Natural killer cell (primary cell): ENCODE measurements around the gene SP4. TPM values are rescaled to one million over a fixed set of nuclear protein-coding genes. Genes with fewer than 3 reads are reported as not detected.

ENCODE experiments used
- ATAC-seq, 3 donors: fragments of 150-1000 bp in 2 of 3; fragments of 200-7000 bp in 1 of 3; cut with Tn5 transposase; 1 replicate in 1 of 3; 2 replicates in 2 of 3; pipeline ENCODE4 v1.10.0; 2021; ENCODE audit warnings: mild to moderate bottlenecking in 2 of 3, moderate library complexity in 2 of 3
- DNase-seq, 2 donors: peaks; one replicate each; pipeline versions ENCODE4 v3.0.0 to v3.0.0-alpha.2; 2013 to 2021; ENCODE audit warnings: mixed read lengths in 1 of 2
- H3K27ac ChIP-seq: one replicate; pipeline ENCODE4 v1.5.1; 2013; ENCODE audit warnings: mild to moderate bottlenecking, low read length
- H3K27me3 ChIP-seq: one replicate; pipeline ENCODE4 v1.6.1; 2013; ENCODE audit warnings: low read length; ENCODE audit not compliant: control insufficient read depth, insufficient read depth
- H3K36me3 ChIP-seq: one replicate; pipeline ENCODE4 v1.6.1; 2013; ENCODE audit warnings: low read length; ENCODE audit not compliant: control insufficient read depth, insufficient read depth
- H3K4me1 ChIP-seq: one replicate; pipeline ENCODE4 v1.6.1; 2013; ENCODE audit warnings: low read length; ENCODE audit not compliant: control insufficient read depth, insufficient read depth
- H3K4me3 ChIP-seq: one replicate; pipeline ENCODE4 v1.5.1; 2013; ENCODE audit warnings: low read length
- H3K9me3 ChIP-seq: one replicate; pipeline ENCODE4 v1.6.1; 2013; ENCODE audit warnings: low read length; ENCODE audit not compliant: control insufficient read depth, insufficient read depth
- H3K27ac Mint-ChIP-seq, 2 donors: one replicate each; pipeline ENCODE4 v1.8.0; 2022; ENCODE audit warnings: mild to moderate bottlenecking in 2 of 2, mixed read lengths in 2 of 2, moderate library complexity in 1 of 2
- H3K27me3 Mint-ChIP-seq, 2 donors: one replicate each; pipeline ENCODE4 v1.8.0; 2022; ENCODE audit warnings: low read depth in 2 of 2, mixed read lengths in 2 of 2
- H3K36me3 Mint-ChIP-seq: one replicate; pipeline ENCODE4 v1.8.0; 2022; ENCODE audit warnings: mixed read lengths
- H3K4me1 Mint-ChIP-seq, 2 donors: one replicate each; pipeline ENCODE4 v1.8.0; 2022; ENCODE audit warnings: mixed read lengths in 2 of 2
- H3K4me3 Mint-ChIP-seq: one replicate; pipeline ENCODE4 v1.8.0; 2022; ENCODE audit warnings: mild to moderate bottlenecking, moderate library complexity, mixed read lengths
- H3K9me3 Mint-ChIP-seq, 2 donors: one replicate each; pipeline ENCODE4 v1.8.0; 2022; ENCODE audit warnings: mixed read lengths in 2 of 2
- WGBS: methylation state at CpG from one replicate; pipeline ENCODE4 v1.1.7; 2013; ENCODE audit warnings: missing lambda C conversion rate; ENCODE audit not compliant: insufficient coverage; 5-methylcytosine and 5-hydroxymethylcytosine counted together
- intact Hi-C: fragments of 100-400 bp; cut with micrococcal nuclease; formaldehyde crosslinking; loops from one replicate; pipeline ENCODE4 v1.14.2; 2022
- total RNA-seq, 4 donors: library from RNA; stranded (reverse); fragments of 120-200 nt in 1 of 4; gene quantifications; one replicate each; pipeline versions ENCODE4 v1.2.3 to v1.2.4, GENCODE V29; 2013 to 2022
- TF ChIP-seq, protein P1 (sequence below): fragments of 200-600 bp; IDR thresholded peaks from one replicate; pipeline ENCODE4 v1.8.0; 2022; ENCODE audit warnings: antibody characterized with exemption

The SP4 gene
- total RNA-seq, 3 donors from 2014 or later (not counting 1 experiment from before 2014, with no cell fraction given): 38.8 to 49.6 (median 44.5) TPM

GRCh38 chr7:21401944-21402343 lies 25.9 kb upstream of the SP4 start:
- H3K36me3 ChIP-seq: no peaks in the 10 kb centered on the region
- H3K27ac ChIP-seq: no peak overlapping the region
- no peak overlapping the region for H3K27ac Mint-ChIP-seq
- no peaks in the 10 kb centered on the region for H3K27me3 ChIP-seq
- TF ChIP-seq, protein P1, sequence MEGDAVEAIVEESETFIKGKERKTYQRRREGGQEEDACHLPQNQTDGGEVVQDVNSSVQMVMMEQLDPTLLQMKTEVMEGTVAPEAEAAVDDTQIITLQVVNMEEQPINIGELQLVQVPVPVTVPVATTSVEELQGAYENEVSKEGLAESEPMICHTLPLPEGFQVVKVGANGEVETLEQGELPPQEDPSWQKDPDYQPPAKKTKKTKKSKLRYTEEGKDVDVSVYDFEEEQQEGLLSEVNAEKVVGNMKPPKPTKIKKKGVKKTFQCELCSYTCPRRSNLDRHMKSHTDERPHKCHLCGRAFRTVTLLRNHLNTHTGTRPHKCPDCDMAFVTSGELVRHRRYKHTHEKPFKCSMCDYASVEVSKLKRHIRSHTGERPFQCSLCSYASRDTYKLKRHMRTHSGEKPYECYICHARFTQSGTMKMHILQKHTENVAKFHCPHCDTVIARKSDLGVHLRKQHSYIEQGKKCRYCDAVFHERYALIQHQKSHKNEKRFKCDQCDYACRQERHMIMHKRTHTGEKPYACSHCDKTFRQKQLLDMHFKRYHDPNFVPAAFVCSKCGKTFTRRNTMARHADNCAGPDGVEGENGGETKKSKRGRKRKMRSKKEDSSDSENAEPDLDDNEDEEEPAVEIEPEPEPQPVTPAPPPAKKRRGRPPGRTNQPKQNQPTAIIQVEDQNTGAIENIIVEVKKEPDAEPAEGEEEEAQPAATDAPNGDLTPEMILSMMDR: no peak
- H3K4me3 ChIP-seq: no peak overlapping the region
- peaks cover 2 to 5% of the 10 kb centered on the region in 2 donors for H3K9me3 Mint-ChIP-seq
- DNase-seq: no peak
- H3K36me3 Mint-ChIP-seq: no peaks in the 10 kb centered on the region
- no peaks in the 10 kb centered on the region for H3K27me3 Mint-ChIP-seq
- no peak overlapping the region for H3K4me3 Mint-ChIP-seq
- intact Hi-C loops: no loop called here
- peaks cover 0 to 10% of the 10 kb centered on the region in 2 donors for H3K4me1 Mint-ChIP-seq
- ATAC-seq: no peak
- no peaks in the 10 kb centered on the region for H3K9me3 ChIP-seq
- H3K4me1 ChIP-seq: no peaks in the 10 kb centered on the region
- 96% methylated on average over 4 of the region's 5 CpGs for WGBS

DNA sequence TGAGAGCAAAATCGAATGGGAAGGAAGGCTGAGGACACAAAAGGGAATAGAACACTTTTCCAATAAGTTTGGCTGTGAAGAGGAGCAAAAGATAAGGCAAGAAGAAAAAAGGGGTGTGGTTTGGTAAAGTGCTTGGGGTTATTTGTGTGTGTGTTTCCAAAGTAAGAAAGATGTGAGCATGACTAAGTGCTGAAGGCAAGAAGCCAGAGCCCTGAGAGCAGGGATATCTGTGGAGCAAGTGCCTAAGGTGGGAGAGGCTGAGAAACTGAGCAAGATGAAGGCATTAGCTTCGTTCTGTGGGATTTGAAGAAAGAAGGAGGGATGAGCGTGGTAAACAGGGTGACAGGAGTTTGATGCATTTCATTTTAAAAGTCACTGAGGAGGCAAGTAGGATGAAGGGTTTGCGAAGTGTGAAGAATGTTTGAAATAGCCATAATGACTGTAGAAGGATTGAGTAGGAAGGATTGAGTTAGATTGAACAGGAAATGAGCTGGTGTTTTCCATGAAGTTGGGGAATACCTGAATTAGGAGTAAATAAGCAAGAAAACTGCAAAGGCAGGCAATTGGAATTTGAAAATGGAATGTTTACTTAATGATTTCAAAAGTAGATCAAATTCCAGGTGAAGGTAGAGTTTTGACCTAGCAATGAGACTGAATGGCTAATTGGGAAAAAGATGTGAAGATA lies 19.9 kb upstream of the SP4 start:
- TF ChIP-seq, protein P1: no peak
- peaks cover 14% of the 10 kb centered on the region for H3K4me1 ChIP-seq
- no peak overlapping the region for H3K4me3 ChIP-seq
- Mint-ChIP-seq H3K27ac (no peak overlapping the region), H3K4me3 (no peak overlapping the region), H3K9me3 (no peaks in the 10 kb centered on the region), H3K4me1 (peaks cover 17 to 45% of the 10 kb centered on the region in 2 donors), H3K27me3 (no peaks in the 10 kb centered on the region), H3K36me3 (no peaks in the 10 kb centered on the region)
- H3K27me3 ChIP-seq: no peaks in the 10 kb centered on the region
- no peaks in the 10 kb centered on the region for H3K9me3 ChIP-seq
- intact Hi-C loops: no loop called here
- no peak overlapping the region for H3K27ac ChIP-seq
- 90% methylated on average over 4 of the region's 4 CpGs for WGBS
- ATAC-seq: no peak
- no peak for DNase-seq
- no peaks in the 10 kb centered on the region for H3K36me3 ChIP-seq

DNA sequence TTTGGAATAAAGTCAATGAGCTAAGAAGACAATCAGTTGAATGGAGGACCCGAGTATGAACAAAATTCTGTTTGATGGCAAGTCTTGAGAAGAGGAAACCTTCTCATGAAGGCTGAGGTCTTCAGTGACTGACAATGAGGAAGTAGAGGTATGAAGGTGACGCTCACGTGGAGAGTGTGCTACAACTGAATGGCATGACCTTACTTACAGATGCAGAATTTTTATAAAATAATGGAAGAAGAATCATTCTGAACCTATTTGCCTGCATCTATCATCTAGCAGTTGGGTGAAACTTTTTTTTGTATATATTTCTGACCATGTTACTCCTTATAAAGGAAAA lies 19.4 kb upstream of the SP4 start:
- no peaks in the 10 kb centered on the region for H3K9me3 ChIP-seq
- peaks cover 18% of the 10 kb centered on the region for H3K4me1 ChIP-seq
- no peak overlapping the region for H3K4me3 ChIP-seq
- H3K9me3 Mint-ChIP-seq: no peaks in the 10 kb centered on the region
- no peaks in the 10 kb centered on the region for H3K27me3 Mint-ChIP-seq
- H3K27ac ChIP-seq: no peak overlapping the region
- DNase-seq (no peak), ATAC-seq (no peak)
- 45% methylated on average over 3 of the region's 3 CpGs for WGBS
- H3K36me3 Mint-ChIP-seq: no peaks in the 10 kb centered on the region
- peaks cover 23 to 50% of the 10 kb centered on the region in 2 donors for H3K4me1 Mint-ChIP-seq
- H3K27ac Mint-ChIP-seq: no peak overlapping the region
- H3K36me3 ChIP-seq: no peaks in the 10 kb centered on the region
- TF ChIP-seq, protein P1: no peak
- H3K27me3 ChIP-seq: no peaks in the 10 kb centered on the region
- no peak overlapping the region for H3K4me3 Mint-ChIP-seq
- intact Hi-C loops: no loop called here

GRCh38 chr7:21412410-21412851 lies 15.5 kb upstream of the SP4 start:
- WGBS: 43% methylated on average over 1 of the region's 1 CpG
- Histone ChIP-seq H3K27me3 (no peaks in the 10 kb centered on the region), H3K9me3 (no peaks in the 10 kb centered on the region), H3K4me3 (no peak overlapping the region), H3K27ac (peak overlapping the region; percentile 71), H3K36me3 (no peaks in the 10 kb centered on the region), H3K4me1 (peaks cover 27% of the 10 kb centered on the region)
- H3K9me3 Mint-ChIP-seq: no peaks in the 10 kb centered on the region
- TF ChIP-seq, protein P1: no peak
- intact Hi-C loops: loop anchor here (2.0 to 10.0 kb wide), 2 partner anchors 30 to 158 kb away; no protein-coding TSS in a partner anchor
- peak overlapping the region; percentile 92 to 94 for H3K27ac Mint-ChIP-seq
- peak in 1 of 2 donors; percentile 49 for DNase-seq
- no peaks in the 10 kb centered on the region for H3K27me3 Mint-ChIP-seq
- no peaks in the 10 kb centered on the region for H3K36me3 Mint-ChIP-seq
- ATAC-seq: peak; percentile 81 to 92 (median 88)
- peak overlapping the region; percentile 83 for H3K4me3 Mint-ChIP-seq
- peaks cover 27 to 56% of the 10 kb centered on the region in 2 donors for H3K4me1 Mint-ChIP-seq
